ENCODE results near the gene PEAK3. TPM values are rescaled to one million over a fixed set of nuclear protein-coding genes. Genes with fewer than 3 reads are reported as not detected.

PEAK3 gene
- total RNA-seq, 3 donors from 2014 or later, result 1.8 TPM; not detected in 2

- H3K4me3 ChIP-seq, result no peak within 1 kb of the TSS
- H3K4me1 ChIP-seq, result peaks cover under 1 to 8% of the 10 kb centered on the region in 2 donors
- no peak within 1 kb of the TSS for H3K27ac ChIP-seq
- DNase-seq (ENCODE audit: low spot score in 2 of 2), result no peak
- intact Hi-C loops (cut with DNase I; ENCODE audit: low total_unique reads), result no loop called here
- H3K9me3 ChIP-seq, result no peaks in the 10 kb centered on the region
- H3K36me3 ChIP-seq, result no peaks in the 10 kb centered on the region
- TF ChIP-seq CTCF (IDR thresholded peaks at IDR 0.05) (no peak), POLR2AphosphoS5 (IDR thresholded peaks at IDR 0.05) (no peak), POLR2A (IDR thresholded peaks at IDR 0.05) (no peak)
- peaks cover 25 to 28% of the 10 kb centered on the region in 2 donors for H3K27me3 ChIP-seq
Observed at GRCh38 chr19:2255982-2256685, 25.8 kb downstream of the PEAK3 start, which contains the start of gene JSRP1. JSRP1 (minus strand) TSS chr19:2256417; CDS start chr19:2255314, 1,103 bp downstream.

- intact Hi-C loops (cut with DNase I; ENCODE audit: low total_unique reads), result no loop called here
- DNase-seq (ENCODE audit: low spot score in 2 of 2), result no peak
- H3K36me3 ChIP-seq, result no peaks in the 10 kb centered on the region
- H3K27me3 ChIP-seq, result peaks cover 25 to 36% of the 10 kb centered on the region in 2 donors
- no peak overlapping the region for H3K4me3 ChIP-seq
- no peak for TF ChIP-seq CTCF (IDR thresholded peaks at IDR 0.05)
- no peak for TF ChIP-seq POLR2A (IDR thresholded peaks at IDR 0.05)
- no peak for TF ChIP-seq POLR2AphosphoS5 (IDR thresholded peaks at IDR 0.05)
- H3K9me3 ChIP-seq, result no peaks in the 10 kb centered on the region
- peaks cover 6 to 13% of the 10 kb centered on the region in 2 donors for H3K4me1 ChIP-seq
- no peak overlapping the region for H3K27ac ChIP-seq
Observed at GRCh38 chr19:2255112-2255845, 26.7 kb downstream of the PEAK3 start.

- H3K36me3 ChIP-seq, result no peaks in the 10 kb centered on the region
- peaks cover 25 to 47% of the 10 kb centered on the region in 2 donors for H3K27me3 ChIP-seq
- no peak overlapping the region for H3K27ac ChIP-seq
- intact Hi-C loops (cut with DNase I; ENCODE audit: low total_unique reads), result no loop called here
- DNase-seq (ENCODE audit: low spot score in 2 of 2), result no peak
- no peak overlapping the region for H3K4me3 ChIP-seq
- H3K9me3 ChIP-seq, result no peaks in the 10 kb centered on the region
- TF ChIP-seq POLR2AphosphoS5 (IDR thresholded peaks at IDR 0.05) (no peak), POLR2A (IDR thresholded peaks at IDR 0.05) (no peak), CTCF (IDR thresholded peaks at IDR 0.05) (no peak)
- peaks cover 6 to 13% of the 10 kb centered on the region in 2 donors for H3K4me1 ChIP-seq
Observed at GRCh38 chr19:2254064-2254872, 27.7 kb downstream of the PEAK3 start.

- H3K27me3 ChIP-seq, result peaks cover 25 to 48% of the 10 kb centered on the region in 2 donors
- H3K36me3 ChIP-seq, result no peaks in the 10 kb centered on the region
- peak overlapping the region in 2 of 3 donors; percentile 11 to 59 for H3K4me3 ChIP-seq
- no peak overlapping the region for H3K27ac ChIP-seq
- DNase-seq (ENCODE audit: low spot score in 2 of 2), result no peak
- intact Hi-C loops (cut with DNase I; ENCODE audit: low total_unique reads), result no loop called here
- peaks cover 6 to 13% of the 10 kb centered on the region in 2 donors for H3K4me1 ChIP-seq
- H3K9me3 ChIP-seq, result no peaks in the 10 kb centered on the region
- no peak for TF ChIP-seq POLR2AphosphoS5 (IDR thresholded peaks at IDR 0.05)
- no peak for TF ChIP-seq CTCF (IDR thresholded peaks at IDR 0.05)
- TF ChIP-seq POLR2A (IDR thresholded peaks at IDR 0.05), result no peak
Observed at GRCh38 chr19:2253106-2254063, 28.6 kb downstream of the PEAK3 start.

All from breast epithelium (tissue), 4 donors.